WTC11 (cell line): ENCODE data around the gene KIF12.

Experiments used
- E2F1 ChIP-seq: sonication (generic); formaldehyde crosslinking; IDR thresholded peaks from 2 replicates; pipeline ENCODE4 v1.8.0; 2022; ENCODE audit warnings: mild to moderate bottlenecking, missing genetic modification reagents
- EMX1 ChIP-seq: fragments of 250-450 bp; sonication (Bioruptor Pico); IDR thresholded peaks from 2 replicates; pipeline ENCODE4 v1.8.0; 2021; ENCODE audit warnings: mild to moderate bottlenecking
- ERG ChIP-seq: fragments of 250-450 bp; sonication (Bioruptor Pico); IDR thresholded peaks from 2 replicates; pipeline ENCODE4 v1.8.0; 2021; ENCODE audit warnings: mild to moderate bottlenecking
- TEAD4 ChIP-seq: sonication (generic); formaldehyde crosslinking; IDR thresholded peaks from 2 replicates; pipeline ENCODE4 v1.8.0; 2022; ENCODE audit warnings: mild to moderate bottlenecking, missing genetic modification reagents
- USF1 ChIP-seq: sonication (generic); formaldehyde crosslinking; IDR thresholded peaks from 2 replicates; pipeline ENCODE4 v1.8.0; 2022; ENCODE audit warnings: mild to moderate bottlenecking, missing genetic modification reagents
- ZNF263 ChIP-seq: sonication (generic); formaldehyde crosslinking; IDR thresholded peaks from 2 replicates; pipeline ENCODE4 v1.8.1; 2022; ENCODE audit warnings: low read depth, mild to moderate bottlenecking, moderate library complexity, missing genetic modification reagents
- TF ChIP-seq, protein P1 (sequence below): fragments of 200-600 bp; IDR thresholded peaks from 2 replicates; pipeline ENCODE4 v1.8.0; 2022; ENCODE audit warnings: antibody characterized with exemption

DNA sequence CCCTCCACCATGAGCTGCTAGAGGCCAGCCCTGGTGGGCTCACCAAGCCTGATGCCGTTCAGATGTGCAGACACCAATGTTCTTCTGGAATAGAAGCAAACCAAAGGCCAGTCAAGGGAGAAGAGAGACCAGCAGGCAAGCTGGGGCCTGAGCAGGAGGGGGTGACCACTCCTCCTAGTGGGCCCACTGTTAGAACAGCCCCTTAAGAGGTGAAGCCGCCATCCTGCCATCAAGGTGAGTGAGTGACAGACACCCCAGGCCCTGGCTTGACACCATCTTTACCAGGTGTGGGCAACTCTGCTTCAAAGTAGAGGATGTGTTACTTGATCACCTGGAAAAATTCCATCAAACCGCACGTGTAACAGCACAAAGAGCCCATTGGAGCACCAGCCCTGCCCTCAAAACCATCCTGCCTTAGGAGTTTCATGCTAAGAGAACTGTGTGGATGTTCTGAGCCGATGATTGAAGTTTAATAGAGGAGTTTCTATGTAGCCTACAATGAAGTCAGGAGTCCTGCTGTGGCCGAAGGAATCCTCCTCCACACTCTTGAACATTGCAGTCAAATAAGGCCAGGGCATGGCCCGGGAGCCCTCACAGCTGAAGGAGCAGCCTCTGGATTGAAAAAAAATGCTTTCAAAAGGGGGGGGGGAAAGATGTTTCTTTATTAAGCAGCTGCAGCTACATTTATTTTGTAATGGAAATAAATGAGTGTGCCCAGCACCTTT lies 41.8 kb downstream of the KIF12 start:
- TF ChIP-seq, protein P1, sequence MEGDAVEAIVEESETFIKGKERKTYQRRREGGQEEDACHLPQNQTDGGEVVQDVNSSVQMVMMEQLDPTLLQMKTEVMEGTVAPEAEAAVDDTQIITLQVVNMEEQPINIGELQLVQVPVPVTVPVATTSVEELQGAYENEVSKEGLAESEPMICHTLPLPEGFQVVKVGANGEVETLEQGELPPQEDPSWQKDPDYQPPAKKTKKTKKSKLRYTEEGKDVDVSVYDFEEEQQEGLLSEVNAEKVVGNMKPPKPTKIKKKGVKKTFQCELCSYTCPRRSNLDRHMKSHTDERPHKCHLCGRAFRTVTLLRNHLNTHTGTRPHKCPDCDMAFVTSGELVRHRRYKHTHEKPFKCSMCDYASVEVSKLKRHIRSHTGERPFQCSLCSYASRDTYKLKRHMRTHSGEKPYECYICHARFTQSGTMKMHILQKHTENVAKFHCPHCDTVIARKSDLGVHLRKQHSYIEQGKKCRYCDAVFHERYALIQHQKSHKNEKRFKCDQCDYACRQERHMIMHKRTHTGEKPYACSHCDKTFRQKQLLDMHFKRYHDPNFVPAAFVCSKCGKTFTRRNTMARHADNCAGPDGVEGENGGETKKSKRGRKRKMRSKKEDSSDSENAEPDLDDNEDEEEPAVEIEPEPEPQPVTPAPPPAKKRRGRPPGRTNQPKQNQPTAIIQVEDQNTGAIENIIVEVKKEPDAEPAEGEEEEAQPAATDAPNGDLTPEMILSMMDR: no peak
- no peak for TF ChIP-seq E2F1 (CRISPR knock-in tag)
- TF ChIP-seq EMX1 (CRISPR knock-in tag): no peak
- TF ChIP-seq ZNF263 (CRISPR knock-in tag): no peak
- TF ChIP-seq USF1 (CRISPR knock-in tag): no peak
- no peak for TF ChIP-seq ERG
- TF ChIP-seq TEAD4: no peak
